ENCODE data around the gene SNTB2. TPM values are rescaled to one million over a fixed set of nuclear protein-coding genes. Genes with fewer than 3 reads are reported as not detected.

The SNTB2 gene
- total and polyA plus RNA-seq, 10 of the 15 experiments (the other 5 are each of a cell fraction or from before 2014, with no cell fraction given): 1.2 to 15.7 (median 5.0) TPM

DNA sequence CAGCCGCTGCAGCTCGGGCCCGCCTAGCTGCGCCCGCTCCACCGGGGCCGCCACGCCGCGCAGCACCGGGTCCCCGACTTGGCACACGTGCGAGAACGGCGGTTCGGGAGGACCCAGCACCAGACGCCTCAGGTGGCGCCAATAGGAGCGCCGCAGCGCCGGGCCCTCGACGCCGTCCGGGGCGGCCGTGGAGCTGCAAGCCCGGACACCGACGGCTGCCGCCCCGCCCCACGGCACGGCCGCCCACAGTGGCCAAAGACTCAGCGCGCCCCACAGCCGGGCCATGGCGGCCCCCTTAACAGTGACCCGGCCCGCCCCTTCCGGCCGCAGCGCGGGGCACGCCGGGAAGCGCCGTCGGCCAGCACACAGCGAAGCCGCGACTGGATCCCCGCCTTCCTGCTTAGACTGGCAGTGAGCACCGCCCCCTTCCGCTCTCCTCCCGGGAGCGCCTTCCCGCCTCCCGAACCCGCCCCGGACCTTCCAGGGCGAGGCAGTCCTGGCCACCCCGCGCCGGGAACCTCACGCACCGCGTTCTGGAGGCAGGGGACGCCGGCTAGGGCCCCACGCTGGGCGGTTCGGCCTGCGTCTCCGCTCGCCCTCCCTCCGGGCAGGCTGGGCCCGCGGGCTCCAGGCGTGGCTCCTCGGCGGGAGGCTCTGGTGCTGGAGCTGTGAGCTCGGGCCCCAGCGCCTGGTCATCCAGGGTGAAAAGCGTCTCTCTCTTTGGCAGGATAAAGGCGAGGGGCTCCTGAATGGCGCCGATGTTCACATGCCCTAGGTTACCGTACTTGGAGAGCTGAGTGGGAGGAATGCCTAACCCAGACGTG lies 143.5 kb downstream of the SNTB2 start, which contains the start of gene PDF (continued):
- TF ChIP-seq GABPA (IDR thresholded peaks at IDR 0.05; ENCODE audit: low read depth) (peak; percentile 78), ZBTB11 (CRISPR knock-in tag; IDR thresholded peaks at IDR 0.05) (no peak), NFIC (IDR thresholded peaks at IDR 0.05; ENCODE audit: low read depth, low read length) (no peak), CEBPZ (IDR thresholded peaks at IDR 0.05; ENCODE audit: low read depth, low read length) (no peak), RELA (IDR thresholded peaks at IDR 0.05; ENCODE audit: borderline replicate concordance, partially characterized antibody) (no peak), HSF1 (IDR thresholded peaks at IDR 0.05; ENCODE audit: low read depth, low read length) (no peak), NRF1 (conservative IDR thresholded peaks at IDR 0.05; ENCODE audit: low read depth, low read length) (no peak), PML (IDR thresholded peaks at IDR 0.05; ENCODE audit: low read length) (0 out of 2 replicates have a peak, but pooled peaks have one; percentile 57), POLR2AphosphoS2 (IDR thresholded peaks at IDR 0.05; ENCODE audit: low read depth, low read length) (peak; percentile 98), E2F4 (IDR thresholded peaks at IDR 0.05; ENCODE audit: low read depth, low read length) (no peak), POU2F2 (IDR thresholded peaks at IDR 0.05; ENCODE audit: borderline replicate concordance, low read depth, low read length) (no peak; the same call in 2 of the 3 replicates), YBX1 (IDR thresholded peaks at IDR 0.05) (no peak), SUPT20H (IDR thresholded peaks at IDR 0.05; ENCODE audit: borderline replicate concordance, control insufficient read depth, low read depth, low read length) (no peak), ZZZ3 (IDR thresholded peaks at IDR 0.05; ENCODE audit: control insufficient read depth, insufficient read length, low read depth) (no peak)
- TF ChIP-seq, protein P1, sequence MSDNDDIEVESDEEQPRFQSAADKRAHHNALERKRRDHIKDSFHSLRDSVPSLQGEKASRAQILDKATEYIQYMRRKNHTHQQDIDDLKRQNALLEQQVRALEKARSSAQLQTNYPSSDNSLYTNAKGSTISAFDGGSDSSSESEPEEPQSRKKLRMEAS (IDR thresholded peaks at IDR 0.05; ENCODE audit: low read depth, low read length): peak; percentile 80; the same call in 1 of the 2 replicates
